Spinal cord (tissue), 10 donors: Measurements from ENCODE around the gene MT1H. TPM values are rescaled to one million over a fixed set of nuclear protein-coding genes. Genes with fewer than 3 reads are reported as not detected.

Experiments
- DNase-seq, 6 donors: peaks; one replicate each; pipeline versions ENCODE4 v3.0.0 to v3.0.0-alpha.2; 2013 to 2015; ENCODE audit warnings: low spot score in 6 of 6, low read depth in 4 of 6
- H3K27ac ChIP-seq: one replicate; pipeline ENCODE4 v1.5.1; 2013; ENCODE audit warnings: low read depth, low read length, control low read depth
- H3K27me3 ChIP-seq: one replicate; pipeline ENCODE4 v1.6.1; 2013; ENCODE audit warnings: low read length; ENCODE audit not compliant: control insufficient read depth, insufficient read depth
- H3K36me3 ChIP-seq: one replicate; pipeline ENCODE4 v1.6.1; 2013; ENCODE audit warnings: low read length; ENCODE audit not compliant: control insufficient read depth, insufficient read depth
- H3K4me1 ChIP-seq: one replicate; pipeline ENCODE4 v1.6.1; 2013; ENCODE audit warnings: low read length; ENCODE audit not compliant: control insufficient read depth, insufficient read depth
- H3K4me3 ChIP-seq: one replicate; pipeline ENCODE4 v1.5.1; 2013; ENCODE audit warnings: low read depth, low read length, control low read depth
- H3K9me3 ChIP-seq: one replicate; pipeline ENCODE4 v1.6.1; 2013; ENCODE audit warnings: low read length; ENCODE audit not compliant: control insufficient read depth, insufficient read depth
- WGBS: methylation state at CpG from one replicate; pipeline ENCODE4 v1.1.5; 2013; ENCODE audit warnings: missing lambda C conversion rate; ENCODE audit not compliant: insufficient coverage; 5-methylcytosine and 5-hydroxymethylcytosine counted together
- polyA plus RNA-seq, 2 donors: library from polyadenylated mRNA; unstranded; fragments of 120-200 nt; gene quantifications; one replicate each; pipeline ENCODE4 v1.2.1, GENCODE V29; 2013; ENCODE audit not compliant: insufficient read length in 2 of 2
- total RNA-seq, 2 donors: library from RNA; depleted of rRNA in 1 of 2; stranded (reverse); fragments of 120-200 nt in 1 of 2; fragments of >200 nt in 1 of 2; gene quantifications; one replicate each; pipeline versions ENCODE4 v1.2.3 to v1.2.4, GENCODE V29; 2013 to 2014
- donor health status: healthy.

MT1H gene
- total and polyA plus RNA-seq, 4 donors: 1.1 TPM; not detected in 3

DNA sequence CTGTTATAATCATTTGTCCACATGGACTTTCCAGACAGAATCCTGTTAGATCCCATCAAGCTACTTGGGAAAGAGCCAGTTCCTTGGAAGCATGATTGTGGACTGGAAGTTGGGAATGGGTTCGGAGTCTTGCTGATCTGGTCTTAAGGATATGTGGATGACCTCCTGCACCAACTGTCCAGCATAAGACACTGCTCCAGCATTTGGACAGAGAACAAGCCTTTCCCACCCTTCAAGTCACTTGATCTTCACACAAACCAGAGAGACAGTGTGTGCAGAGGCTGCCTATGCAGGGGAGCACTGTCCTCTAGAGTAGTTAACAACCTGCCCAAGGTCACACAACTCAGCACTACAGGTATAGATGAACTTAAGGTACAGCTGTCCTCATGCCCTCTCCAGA, 23.8 kb upstream of the MT1H start:
- H3K36me3 ChIP-seq: no peaks in the 10 kb centered on the region
- H3K27ac ChIP-seq: no peak overlapping the region
- H3K9me3 ChIP-seq: no peaks in the 10 kb centered on the region
- DNase-seq: no peak
- H3K4me3 ChIP-seq: no peak overlapping the region
- peaks cover 10% of the 10 kb centered on the region for H3K4me1 ChIP-seq
- WGBS: no CpG with 5 or more reads among the region's 1 CpG
- peaks cover 78% of the 10 kb centered on the region for H3K27me3 ChIP-seq

DNA sequence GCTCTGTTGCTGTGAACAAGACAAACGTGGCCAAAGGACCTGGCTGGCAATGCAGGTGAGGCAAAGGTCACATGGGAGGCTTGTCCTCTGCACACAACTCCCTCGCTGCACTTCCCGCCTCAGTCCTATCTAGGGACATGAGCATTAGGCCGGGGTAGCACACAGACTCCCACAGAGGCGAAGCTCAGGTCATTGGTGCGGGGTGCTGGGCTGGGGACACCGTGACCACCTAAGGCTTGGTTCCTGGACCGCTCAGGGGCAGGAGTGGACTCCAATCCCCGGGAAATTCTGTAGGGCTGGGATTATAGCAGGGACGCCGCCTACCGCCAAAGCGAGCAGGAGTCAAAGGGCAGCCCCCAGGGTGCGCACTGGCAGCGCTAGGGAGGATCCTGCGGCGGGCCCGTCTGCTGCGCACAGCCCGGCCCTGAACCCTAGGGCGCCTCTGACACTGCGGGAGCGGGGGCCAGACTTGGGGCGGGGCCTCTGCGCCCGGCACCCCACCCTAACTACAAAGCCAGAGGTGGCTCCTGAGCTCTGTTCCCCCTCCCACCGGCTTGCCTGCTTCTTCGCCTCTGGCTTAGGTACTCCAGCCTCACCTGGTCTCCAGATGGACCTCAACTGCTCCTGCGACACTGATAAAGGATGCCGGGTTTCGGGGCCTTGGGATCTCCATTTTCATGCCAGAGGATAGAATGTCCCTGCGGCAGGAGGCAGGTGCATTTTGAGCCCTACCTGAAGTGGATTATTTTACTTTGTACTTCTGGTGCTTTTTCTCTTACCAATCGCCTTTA, 21.8 kb upstream of the MT1H start:
- Histone ChIP-seq H3K27ac (no peak overlapping the region), H3K9me3 (no peaks in the 10 kb centered on the region), H3K4me3 (no peak overlapping the region), H3K36me3 (no peaks in the 10 kb centered on the region), H3K4me1 (peaks cover 10% of the 10 kb centered on the region), H3K27me3 (peaks cover 68% of the 10 kb centered on the region)
- 27% methylated on average over 31 of the region's 33 CpGs for whole genome bisulfite sequencing
- no peak for DNase-seq

GRCh38 chr16:56649271-56649670, 20.3 kb upstream of the MT1H start:
- H3K36me3 ChIP-seq: no peaks in the 10 kb centered on the region
- no peak for DNase-seq
- no peak overlapping the region for H3K4me3 ChIP-seq
- WGBS: 95% methylated on average over 2 of the region's 2 CpGs
- H3K27me3 ChIP-seq: peaks cover 54% of the 10 kb centered on the region
- no peaks in the 10 kb centered on the region for H3K9me3 ChIP-seq
- H3K4me1 ChIP-seq: no peaks in the 10 kb centered on the region
- H3K27ac ChIP-seq: no peak overlapping the region

DNA sequence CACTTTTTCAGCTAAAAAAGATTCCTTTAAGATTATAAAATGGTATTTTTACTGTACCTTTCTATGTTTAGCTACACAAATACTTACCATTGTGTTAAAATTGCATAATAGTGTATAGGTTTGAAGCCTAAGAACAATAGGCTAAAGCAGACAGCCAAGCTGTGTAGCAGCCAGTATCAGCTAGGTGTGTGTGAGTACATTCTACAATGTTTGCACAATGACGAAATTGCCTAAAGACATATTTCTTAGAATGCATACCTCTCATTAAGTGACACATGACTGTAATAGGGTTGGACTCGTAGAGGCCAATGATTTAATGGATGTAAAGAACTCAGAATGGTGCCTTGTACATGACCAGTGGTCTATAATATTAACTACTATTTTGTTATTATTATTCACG, 19.8 kb upstream of the MT1H start:
- no peak for DNase-seq
- H3K4me1 ChIP-seq: no peaks in the 10 kb centered on the region
- no peak overlapping the region for H3K27ac ChIP-seq
- no peaks in the 10 kb centered on the region for H3K36me3 ChIP-seq
- H3K27me3 ChIP-seq: peaks cover 49% of the 10 kb centered on the region
- WGBS: no CpG with 5 or more reads among the region's 3 CpGs
- no peak overlapping the region for H3K4me3 ChIP-seq
- H3K9me3 ChIP-seq: no peaks in the 10 kb centered on the region

- WGBS: 64% methylated on average over 7 of the region's 7 CpGs
Observed at GRCh38 chr16:56651586-56651985, 18.0 kb upstream of the MT1H start, which contains the start of gene MT1B. TSS of gene MT1B (plus strand) at chr16:56651886. CDS start at chr16:56651954, 68 bp downstream.

DNA sequence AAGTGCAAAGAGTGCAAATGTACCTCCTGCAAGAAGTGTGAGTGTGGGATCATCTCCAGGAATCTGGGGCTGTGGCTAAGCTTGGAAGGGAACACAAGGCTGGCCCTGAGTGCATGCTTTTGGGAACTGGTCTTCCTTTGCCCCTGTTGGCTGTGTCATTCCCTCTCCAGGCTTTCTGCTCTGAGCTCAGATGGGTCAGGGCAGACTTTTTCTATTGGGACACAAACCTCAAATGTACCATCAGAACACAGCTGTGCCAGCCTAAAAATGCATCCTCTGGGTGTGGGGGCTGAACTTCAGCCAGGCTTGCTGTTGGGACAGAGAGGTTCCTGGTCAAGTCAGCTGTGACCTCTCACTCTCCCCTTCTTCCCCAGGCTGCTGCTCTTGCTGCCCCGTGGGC, 17.0 kb upstream of the MT1H start:
- Histone ChIP-seq H3K27ac (no peak overlapping the region), H3K36me3 (no peaks in the 10 kb centered on the region), H3K27me3 (peaks cover 21% of the 10 kb centered on the region), H3K9me3 (no peaks in the 10 kb centered on the region), H3K4me1 (peaks cover 6% of the 10 kb centered on the region), H3K4me3 (no peak overlapping the region)
- 58% methylated on average over 1 of the region's 1 CpG for WGBS
- DNase-seq: no peak

More at GRCh38 chr16:56651586-56651985, 18.0 kb upstream of the MT1H start, which contains the start of gene MT1B:
- Histone ChIP-seq H3K36me3 (no peaks in the 10 kb centered on the region), H3K27me3 (peaks cover 31% of the 10 kb centered on the region), H3K4me1 (no peaks in the 10 kb centered on the region), H3K9me3 (no peaks in the 10 kb centered on the region), H3K4me3 (no peak within 1 kb of the TSS), H3K27ac (no peak within 1 kb of the TSS)
- no peak for DNase-seq

- no peak for DNase-seq
- Histone ChIP-seq H3K9me3 (no peaks in the 10 kb centered on the region), H3K4me3 (no peak overlapping the region), H3K27me3 (peaks cover 20% of the 10 kb centered on the region), H3K27ac (no peak overlapping the region), H3K36me3 (no peaks in the 10 kb centered on the region), H3K4me1 (peaks cover 12% of the 10 kb centered on the region)
- WGBS: 96% methylated on average over 4 of the region's 7 CpGs
Observed at GRCh38 chr16:56653218-56653617, 16.4 kb upstream of the MT1H start.

- Histone ChIP-seq H3K36me3 (no peaks in the 10 kb centered on the region), H3K4me3 (peak within 1 kb of the TSS; percentile 60), H3K27me3 (peaks cover 23% of the 10 kb centered on the region), H3K9me3 (no peaks in the 10 kb centered on the region), H3K4me1 (peaks cover 29% of the 10 kb centered on the region), H3K27ac (no peak within 1 kb of the TSS)
- DNase-seq: peak in 2 of 6 donors; percentile 57 to 70
- WGBS: under 1% methylated on average over 45 of the region's 46 CpGs
Observed at GRCh38 chr16:56657555-56658326, 11.9 kb upstream of the MT1H start, which contains the start of gene MT1F. TSS of gene MT1F (plus strand) at chr16:56657959. CDS start at chr16:56658059, 100 bp downstream.

DNA sequence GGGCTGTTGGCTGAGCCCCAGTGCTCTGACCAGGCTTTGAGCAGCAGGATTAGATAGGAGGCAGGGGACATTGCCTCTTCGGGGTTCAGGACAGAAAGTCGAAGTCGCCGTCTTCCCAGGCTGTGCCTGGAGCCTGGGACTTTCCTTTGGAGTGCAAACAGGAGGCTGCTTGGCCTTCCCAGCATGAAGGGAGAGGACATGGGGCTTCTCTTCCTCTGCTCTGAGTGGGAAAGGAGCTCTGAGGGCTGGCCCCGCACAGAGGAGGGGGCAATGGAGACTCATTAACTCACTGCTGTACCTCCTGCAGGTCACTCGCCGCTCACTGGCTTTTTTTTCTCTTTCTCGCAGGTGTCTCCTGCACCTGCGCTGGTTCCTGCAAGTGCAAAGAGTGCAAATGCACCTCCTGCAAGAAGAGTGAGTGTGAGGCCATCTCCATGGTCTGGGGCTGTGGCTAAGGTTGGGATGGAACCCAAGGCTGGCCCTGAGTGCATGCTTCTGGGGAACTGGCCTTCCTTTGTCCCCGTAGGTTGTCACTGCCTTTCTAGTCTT, 11.2 kb upstream of the MT1H start:
- WGBS: 31% methylated on average over 10 of the region's 10 CpGs
- H3K36me3 ChIP-seq: no peaks in the 10 kb centered on the region
- peaks cover 33% of the 10 kb centered on the region for H3K4me1 ChIP-seq
- peak overlapping the region; percentile 60 for H3K4me3 ChIP-seq
- H3K27me3 ChIP-seq: peaks cover 29% of the 10 kb centered on the region
- DNase-seq: no peak
- no peaks in the 10 kb centered on the region for H3K9me3 ChIP-seq
- no peak overlapping the region for H3K27ac ChIP-seq
